Measurements from ENCODE around the gene NAA20. TPM values are rescaled to one million over a fixed set of nuclear protein-coding genes. Genes with fewer than 3 reads are reported as not detected.
A peak's percentile ranks its signal among the peaks of the same experiment; 100 is the strongest.

NAA20 gene
- total and polyA plus RNA-seq, 2 donors: 35.8 to 105 TPM

DNA sequence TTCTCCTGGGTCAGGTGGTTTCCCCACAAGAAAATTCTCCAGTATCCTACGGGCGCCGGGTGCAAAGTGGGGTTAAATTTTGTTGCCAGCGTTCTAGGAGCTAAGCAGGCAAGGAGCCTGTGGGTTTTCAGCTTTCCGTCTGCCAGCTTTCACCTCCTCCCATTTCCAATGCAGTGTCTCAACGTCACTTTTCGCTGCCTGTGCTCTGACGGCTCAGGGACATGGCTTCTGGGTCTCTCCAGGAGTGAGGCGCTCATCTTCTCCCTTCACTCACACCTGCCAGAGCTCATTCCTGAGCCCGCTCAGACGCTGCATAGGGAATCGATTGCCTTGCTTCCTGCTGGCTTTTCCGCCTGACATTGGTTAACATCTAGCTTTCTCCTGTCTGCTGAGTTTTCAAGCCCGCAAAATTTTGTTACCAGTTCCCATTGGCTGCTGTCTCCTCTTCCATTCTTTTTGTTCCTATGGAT, 7.3 kb upstream of the NAA20 start:
- WGBS: 77% methylated on average over 14 of the region's 14 CpGs
- Histone ChIP-seq H3K27ac (ENCODE audit: low read depth in 1 of 2, low read length in 1 of 2) (no peak overlapping the region), H3K9me3 (ENCODE audit: control insufficient read depth in 2 of 2, insufficient read depth in 1 of 2, low read length in 1 of 2) (no peaks in the 10 kb centered on the region), H3K4me1 (ENCODE audit: control insufficient read depth in 2 of 2, insufficient read depth in 2 of 2, low read length in 2 of 2) (no peaks in the 10 kb centered on the region), H3K4me3 (ENCODE audit: low read length in 2 of 2) (no peak overlapping the region), H3K36me3 (ENCODE audit: control insufficient read depth in 2 of 2, insufficient read depth in 2 of 2, low read length in 1 of 2) (no peaks in the 10 kb centered on the region), H3K27me3 (ENCODE audit: control insufficient read depth in 2 of 2, insufficient read depth in 1 of 2, low read length in 1 of 2) (peaks cover 0 to 3% of the 10 kb centered on the region in 2 donors)
- no peak for DNase-seq (ENCODE audit: low read depth in 6 of 9, low spot score in 9 of 9)

DNA sequence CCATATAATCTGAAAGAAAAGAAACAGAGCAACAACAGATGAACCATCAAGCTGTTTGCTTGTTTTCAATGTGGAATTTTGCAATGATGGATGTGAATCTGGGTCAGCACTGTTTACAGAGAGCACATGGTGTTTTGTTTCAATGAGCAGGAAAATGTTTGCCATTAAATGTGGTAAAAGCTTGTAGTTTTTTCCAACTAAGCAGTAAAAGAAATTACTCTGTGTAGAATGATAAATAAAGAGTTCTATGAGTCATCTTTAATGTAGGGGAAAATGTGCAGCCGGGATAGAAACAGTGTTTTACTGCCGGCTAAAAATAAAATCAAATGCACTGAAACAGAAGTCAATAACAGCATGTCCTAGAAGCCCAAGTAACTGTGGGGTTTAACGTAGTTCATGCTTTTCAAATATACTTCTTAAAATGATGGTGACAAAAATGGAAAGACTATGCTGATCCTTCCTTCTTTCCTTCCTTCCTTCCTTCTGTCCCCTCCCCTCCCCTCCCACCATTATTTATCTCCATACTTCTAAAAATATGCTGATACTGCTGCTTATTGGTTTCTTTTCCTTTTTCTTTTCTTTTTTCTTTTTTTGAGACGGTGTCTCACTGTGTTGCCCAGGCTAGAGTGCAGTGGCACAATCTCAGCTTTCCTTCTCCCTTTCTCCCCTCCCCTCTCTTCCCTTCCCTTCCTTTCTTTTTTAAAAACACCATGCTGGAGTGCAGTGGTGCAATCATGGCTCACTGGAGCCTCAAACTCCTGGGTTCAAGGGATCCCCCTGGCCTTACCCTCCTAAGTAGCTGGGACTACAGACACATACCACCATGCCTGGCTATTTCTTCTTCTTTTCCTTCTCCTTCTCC, 6.3 kb upstream of the NAA20 start:
- Histone ChIP-seq H3K9me3 (ENCODE audit: control insufficient read depth in 2 of 2, insufficient read depth in 1 of 2, low read length in 1 of 2) (no peaks in the 10 kb centered on the region), H3K4me3 (ENCODE audit: low read length in 2 of 2) (no peak overlapping the region), H3K4me1 (ENCODE audit: control insufficient read depth in 2 of 2, insufficient read depth in 2 of 2, low read length in 2 of 2) (no peaks in the 10 kb centered on the region), H3K36me3 (ENCODE audit: control insufficient read depth in 2 of 2, insufficient read depth in 2 of 2, low read length in 1 of 2) (no peaks in the 10 kb centered on the region), H3K27ac (ENCODE audit: low read depth in 1 of 2, low read length in 1 of 2) (no peak overlapping the region), H3K27me3 (ENCODE audit: control insufficient read depth in 2 of 2, insufficient read depth in 1 of 2, low read length in 1 of 2) (peaks cover 0 to 3% of the 10 kb centered on the region in 2 donors)
- 92% methylated on average over 4 of the region's 4 CpGs for WGBS
- DNase-seq (ENCODE audit: low read depth in 6 of 9, low spot score in 9 of 9): no peak

GRCh38 chr20:20012541-20012940, 4.6 kb upstream of the NAA20 start:
- 94% methylated on average over 2 of the region's 2 CpGs for WGBS
- Histone ChIP-seq H3K36me3 (ENCODE audit: control insufficient read depth in 2 of 2, insufficient read depth in 2 of 2, low read length in 1 of 2) (no peaks in the 10 kb centered on the region), H3K4me1 (ENCODE audit: control insufficient read depth in 2 of 2, insufficient read depth in 2 of 2, low read length in 2 of 2) (peaks cover 3 to 4% of the 10 kb centered on the region in 2 donors), H3K27me3 (ENCODE audit: control insufficient read depth in 2 of 2, insufficient read depth in 1 of 2, low read length in 1 of 2) (peaks cover 0 to 3% of the 10 kb centered on the region in 2 donors), H3K9me3 (ENCODE audit: control insufficient read depth in 2 of 2, insufficient read depth in 1 of 2, low read length in 1 of 2) (no peaks in the 10 kb centered on the region), H3K4me3 (ENCODE audit: low read length in 2 of 2) (no peak overlapping the region), H3K27ac (ENCODE audit: low read depth in 1 of 2, low read length in 1 of 2) (no peak overlapping the region)
- no peak for DNase-seq (ENCODE audit: low read depth in 6 of 9, low spot score in 9 of 9)

GRCh38 chr20:20014659-20015058, 2.5 kb upstream of the NAA20 start:
- H3K4me3 ChIP-seq (ENCODE audit: low read length in 2 of 2): no peak overlapping the region
- 62% methylated on average over 2 of the region's 2 CpGs for WGBS

GRCh38 chr20:20017844-20018185, 653 bp downstream of the NAA20 start:
- H3K4me3 ChIP-seq (ENCODE audit: low read length in 2 of 2): peak overlapping the region; percentile 78 to 85
- WGBS: 7% methylated on average over 17 of the region's 17 CpGs
- peak in 4 of 9 donors; percentile 10 to 26 (median 18) for DNase-seq (ENCODE audit: low read depth in 6 of 9, low spot score in 9 of 9)
- H3K27me3 ChIP-seq (ENCODE audit: control insufficient read depth in 2 of 2, insufficient read depth in 1 of 2, low read length in 1 of 2): no peaks in the 10 kb centered on the region
- no peaks in the 10 kb centered on the region for H3K9me3 ChIP-seq (ENCODE audit: control insufficient read depth in 2 of 2, insufficient read depth in 1 of 2, low read length in 1 of 2)
- peak overlapping the region; percentile 37 to 76 for H3K27ac ChIP-seq (ENCODE audit: low read depth in 1 of 2, low read length in 1 of 2)
- no peaks in the 10 kb centered on the region for H3K36me3 ChIP-seq (ENCODE audit: control insufficient read depth in 2 of 2, insufficient read depth in 2 of 2, low read length in 1 of 2)
- H3K4me1 ChIP-seq (ENCODE audit: control insufficient read depth in 2 of 2, insufficient read depth in 2 of 2, low read length in 2 of 2): peaks cover 13% of the 10 kb centered on the region in 2 donors

More at GRCh38 chr20:20014659-20015058, 2.5 kb upstream of the NAA20 start:
- Histone ChIP-seq H3K27me3 (ENCODE audit: control insufficient read depth in 2 of 2, insufficient read depth in 1 of 2, low read length in 1 of 2) (peaks cover 0 to 3% of the 10 kb centered on the region in 2 donors), H3K9me3 (ENCODE audit: control insufficient read depth in 2 of 2, insufficient read depth in 1 of 2, low read length in 1 of 2) (no peaks in the 10 kb centered on the region), H3K36me3 (ENCODE audit: control insufficient read depth in 2 of 2, insufficient read depth in 2 of 2, low read length in 1 of 2) (no peaks in the 10 kb centered on the region), H3K4me1 (ENCODE audit: control insufficient read depth in 2 of 2, insufficient read depth in 2 of 2, low read length in 2 of 2) (peaks cover 11 to 13% of the 10 kb centered on the region in 2 donors), H3K27ac (ENCODE audit: low read depth in 1 of 2, low read length in 1 of 2) (no peak overlapping the region)
- no peak for DNase-seq (ENCODE audit: low read depth in 6 of 9, low spot score in 9 of 9)

- H3K27ac ChIP-seq (ENCODE audit: low read depth in 1 of 2, low read length in 1 of 2): no peak overlapping the region
- WGBS: 97% methylated on average over 8 of the region's 8 CpGs
- H3K4me3 ChIP-seq (ENCODE audit: low read length in 2 of 2): peak overlapping the region in 1 of 2 donors; percentile 78
Measured at GRCh38 chr20:20018366-20018765, 1.2 kb downstream of the NAA20 start.

DNA sequence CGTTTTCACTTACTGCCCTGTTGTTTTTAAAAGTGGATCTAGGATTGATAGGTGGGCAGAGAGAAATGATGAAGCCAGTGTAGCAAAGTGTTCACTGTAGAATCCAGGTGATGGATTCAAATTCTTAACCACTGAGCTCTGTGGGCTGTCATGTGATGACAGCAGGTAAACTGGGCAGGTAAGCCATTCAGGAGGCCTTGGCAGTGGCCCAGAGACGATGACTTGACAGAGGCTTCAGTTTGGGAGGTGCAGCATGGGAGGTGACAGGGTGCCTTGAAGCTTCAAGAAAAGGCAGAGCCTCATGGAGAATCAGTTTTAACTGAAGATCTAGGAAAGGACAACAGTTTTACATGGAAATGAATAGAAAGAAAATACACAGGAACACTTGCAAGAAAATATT, 2.0 kb downstream of the NAA20 start:
- no peak overlapping the region for H3K4me3 ChIP-seq (ENCODE audit: low read length in 2 of 2)
- H3K27ac ChIP-seq (ENCODE audit: low read depth in 1 of 2, low read length in 1 of 2): no peak overlapping the region
- no peak for DNase-seq (ENCODE audit: low read depth in 6 of 9, low spot score in 9 of 9)
- WGBS: 93% methylated on average over 2 of the region's 2 CpGs
- H3K36me3 ChIP-seq (ENCODE audit: control insufficient read depth in 2 of 2, insufficient read depth in 2 of 2, low read length in 1 of 2): no peaks in the 10 kb centered on the region
- peaks cover 13% of the 10 kb centered on the region in 2 donors for H3K4me1 ChIP-seq (ENCODE audit: control insufficient read depth in 2 of 2, insufficient read depth in 2 of 2, low read length in 2 of 2)
- no peaks in the 10 kb centered on the region for H3K27me3 ChIP-seq (ENCODE audit: control insufficient read depth in 2 of 2, insufficient read depth in 1 of 2, low read length in 1 of 2)
- no peaks in the 10 kb centered on the region for H3K9me3 ChIP-seq (ENCODE audit: control insufficient read depth in 2 of 2, insufficient read depth in 1 of 2, low read length in 1 of 2)

More at GRCh38 chr20:20018366-20018765, 1.2 kb downstream of the NAA20 start:
- H3K9me3 ChIP-seq (ENCODE audit: control insufficient read depth in 2 of 2, insufficient read depth in 1 of 2, low read length in 1 of 2): no peaks in the 10 kb centered on the region
- no peaks in the 10 kb centered on the region for H3K36me3 ChIP-seq (ENCODE audit: control insufficient read depth in 2 of 2, insufficient read depth in 2 of 2, low read length in 1 of 2)
- DNase-seq (ENCODE audit: low read depth in 6 of 9, low spot score in 9 of 9): no peak
- H3K27me3 ChIP-seq (ENCODE audit: control insufficient read depth in 2 of 2, insufficient read depth in 1 of 2, low read length in 1 of 2): no peaks in the 10 kb centered on the region
- H3K4me1 ChIP-seq (ENCODE audit: control insufficient read depth in 2 of 2, insufficient read depth in 2 of 2, low read length in 2 of 2): peaks cover 13% of the 10 kb centered on the region in 2 donors

- Histone ChIP-seq H3K27me3 (ENCODE audit: control insufficient read depth in 2 of 2, insufficient read depth in 1 of 2, low read length in 1 of 2) (no peaks in the 10 kb centered on the region), H3K4me1 (ENCODE audit: control insufficient read depth in 2 of 2, insufficient read depth in 2 of 2, low read length in 2 of 2) (peaks cover 13% of the 10 kb centered on the region in 2 donors), H3K4me3 (ENCODE audit: low read length in 2 of 2) (no peak overlapping the region), H3K36me3 (ENCODE audit: control insufficient read depth in 2 of 2, insufficient read depth in 2 of 2, low read length in 1 of 2) (peaks cover 0 to 5% of the 10 kb centered on the region in 2 donors), H3K9me3 (ENCODE audit: control insufficient read depth in 2 of 2, insufficient read depth in 1 of 2, low read length in 1 of 2) (no peaks in the 10 kb centered on the region), H3K27ac (ENCODE audit: low read depth in 1 of 2, low read length in 1 of 2) (no peak overlapping the region)
- no peak for DNase-seq (ENCODE audit: low read depth in 6 of 9, low spot score in 9 of 9)
- WGBS: 81% methylated on average over 11 of the region's 11 CpGs
Measured at GRCh38 chr20:20020908-20021307, 3.7 kb downstream of the NAA20 start.

- no peak for DNase-seq (ENCODE audit: low read depth in 6 of 9, low spot score in 9 of 9)
- Histone ChIP-seq H3K36me3 (ENCODE audit: control insufficient read depth in 2 of 2, insufficient read depth in 2 of 2, low read length in 1 of 2) (peaks cover 0 to 8% of the 10 kb centered on the region in 2 donors), H3K27me3 (ENCODE audit: control insufficient read depth in 2 of 2, insufficient read depth in 1 of 2, low read length in 1 of 2) (no peaks in the 10 kb centered on the region), H3K27ac (ENCODE audit: low read depth in 1 of 2, low read length in 1 of 2) (no peak overlapping the region), H3K9me3 (ENCODE audit: control insufficient read depth in 2 of 2, insufficient read depth in 1 of 2, low read length in 1 of 2) (no peaks in the 10 kb centered on the region), H3K4me3 (ENCODE audit: low read length in 2 of 2) (no peak overlapping the region), H3K4me1 (ENCODE audit: control insufficient read depth in 2 of 2, insufficient read depth in 2 of 2, low read length in 2 of 2) (peaks cover 11% of the 10 kb centered on the region in 2 donors)
- WGBS: 96% methylated on average over 7 of the region's 7 CpGs
Measured at GRCh38 chr20:20021835-20022234, 4.7 kb downstream of the NAA20 start.

Data from thymus (tissue), 11 donors.